ENCODE results near the gene ZAP70.

Gene ZAP70

GRCh38 chr2:97712693-97713295, 582 bp upstream of the ZAP70 start:
- H3K27ac ChIP-seq, result peak overlapping the region; percentile 69 to 99 (median 95); a peak in 21 of 22 replicates
- H3K27me3 ChIP-seq, result no peaks in the 10 kb centered on the region
- no peaks in the 10 kb centered on the region for H3K9me3 ChIP-seq (replicated peaks in 1 of 11)
- TF ChIP-seq Cebpa-rat (IDR thresholded peaks at IDR 0.05), result no peak
- peaks cover 34 to 100% (median 98%) of the 10 kb centered on the region in 10 experiments for H3K4me1 ChIP-seq
- H3K9ac ChIP-seq, result peak overlapping the region; percentile 77 to 95 (median 89); a peak in 21 of 22 replicates
- peak overlapping the region; percentile 61 to 98 (median 92) for H3K4me2 ChIP-seq
- H3K36me3 ChIP-seq, result no peaks in the 10 kb centered on the region
- no peaks in the 10 kb centered on the region for H4K20me1 ChIP-seq
- H3K4me3 ChIP-seq, result peak overlapping the region in 6 of 10 experiments; percentile 46 to 62 (median 55); a peak in 11 of 20 replicates

- Histone ChIP-seq H3K36me3 (no peaks in the 10 kb centered on the region), H3K4me3 (peak overlapping the region; percentile 6 to 66 (median 55); a peak in 17 of 20 replicates), H3K4me1 (peaks cover 40 to 100% (median 98%) of the 10 kb centered on the region in 10 experiments), H3K4me2 (peak overlapping the region; percentile 61 to 98 (median 92)), H4K20me1 (no peaks in the 10 kb centered on the region), H3K9me3 (replicated peaks in 1 of 11) (no peaks in the 10 kb centered on the region), H3K27me3 (no peaks in the 10 kb centered on the region), H3K27ac (peak overlapping the region; percentile 69 to 99 (median 95); a peak in 21 of 22 replicates), H3K9ac (peak overlapping the region; percentile 77 to 95 (median 89))
- no peak for TF ChIP-seq Cebpa-rat (IDR thresholded peaks at IDR 0.05)
Observed at GRCh38 chr2:97714084-97714949, 941 bp downstream of the ZAP70 start.

DNA sequence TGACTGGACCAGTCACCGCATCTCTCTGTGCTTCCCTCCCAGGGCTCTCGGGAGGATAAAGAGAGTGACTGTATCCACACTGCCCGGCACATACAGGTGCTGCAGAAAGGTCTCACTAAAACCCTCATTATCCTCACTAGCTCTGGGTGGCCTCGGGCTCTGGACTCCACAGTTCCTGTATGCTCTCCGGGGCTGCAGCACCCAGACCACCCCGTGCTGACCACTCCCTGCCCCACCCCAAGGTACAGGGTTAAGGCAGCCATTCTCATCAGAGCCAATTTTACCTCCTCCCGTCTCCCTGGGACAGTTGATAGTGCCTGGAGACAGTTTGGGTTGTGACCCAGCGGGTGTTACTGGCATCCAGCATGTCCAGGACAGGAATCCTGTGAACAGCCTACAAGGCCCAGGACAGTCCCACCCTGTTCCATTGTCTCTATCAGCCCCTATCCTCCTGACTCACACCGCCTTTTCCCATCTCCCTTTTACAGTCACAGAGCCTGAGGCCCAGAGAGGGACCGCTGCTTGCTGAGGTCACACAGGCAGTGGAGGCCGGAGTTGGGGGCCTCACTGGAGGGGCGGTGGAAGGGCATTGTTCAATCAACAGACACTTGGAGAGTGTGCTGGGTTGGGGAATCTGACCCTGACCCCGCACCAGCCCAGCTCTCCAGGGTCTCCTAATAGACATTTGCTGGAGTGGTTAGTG, 1.7 kb downstream of the ZAP70 start:
- H3K4me2 ChIP-seq, result peak overlapping the region; percentile 61 to 98 (median 92); a peak in 21 of 22 replicates
- peak overlapping the region in 9 of 11 experiments; percentile 11 to 95 (median 89); a peak in 17 of 22 replicates for H3K9ac ChIP-seq
- no peak for TF ChIP-seq Cebpa-rat (IDR thresholded peaks at IDR 0.05)
- no peaks in the 10 kb centered on the region for H3K36me3 ChIP-seq
- H3K27ac ChIP-seq, result peak overlapping the region in 8 of 11 experiments; percentile 91 to 99 (median 96); a peak in 16 of 22 replicates
- peaks cover 44 to 100% (median 100%) of the 10 kb centered on the region in 10 experiments for H3K4me1 ChIP-seq
- H3K9me3 ChIP-seq (replicated peaks in 1 of 11), result no peaks in the 10 kb centered on the region
- no peaks in the 10 kb centered on the region for H4K20me1 ChIP-seq
- H3K4me3 ChIP-seq, result peak overlapping the region in 5 of 10 experiments; percentile 46 to 62 (median 55); a peak in 8 of 20 replicates
- H3K27me3 ChIP-seq, result no peaks in the 10 kb centered on the region

DNA sequence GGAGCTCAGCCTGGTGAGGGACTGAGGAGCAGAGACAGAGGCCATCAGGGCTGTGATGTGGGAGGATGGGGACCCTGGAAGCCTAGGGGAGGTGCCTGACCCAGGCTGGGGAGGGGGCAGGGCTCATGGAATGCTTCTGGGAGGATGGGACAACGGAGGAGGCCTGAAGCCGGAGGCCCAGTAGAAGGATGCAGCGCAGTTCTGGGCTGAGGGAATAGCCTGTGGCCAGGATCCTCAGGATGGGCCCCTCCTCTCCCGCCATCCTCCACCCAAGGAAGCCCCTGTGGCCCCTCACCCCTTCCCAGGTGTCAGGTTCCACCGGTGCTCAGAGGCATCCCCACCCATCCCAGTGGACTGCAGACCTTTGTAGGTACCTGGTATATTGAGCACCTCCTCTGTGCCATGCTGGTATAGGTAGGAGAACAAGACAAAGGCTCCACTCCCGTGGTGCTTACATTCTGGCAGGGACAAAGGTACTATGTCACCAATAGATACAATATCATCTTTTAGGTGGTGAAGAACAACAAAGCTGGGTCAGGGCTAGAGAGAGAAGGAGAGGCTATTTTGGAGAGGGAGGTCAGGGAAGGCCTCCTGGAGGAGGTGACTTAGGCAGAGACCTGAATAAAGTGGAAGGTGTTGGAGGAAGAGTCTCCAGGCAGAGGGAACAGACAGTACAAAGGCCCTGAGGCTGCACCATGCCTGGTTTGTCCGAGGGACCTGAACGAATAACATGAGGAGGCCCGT, 2.7 kb downstream of the ZAP70 start:
- no peak for TF ChIP-seq Cebpa-rat (IDR thresholded peaks at IDR 0.05)
- peak overlapping the region in 8 of 11 experiments; percentile 19 to 99 (median 95); a peak in 16 of 22 replicates for H3K27ac ChIP-seq
- no peaks in the 10 kb centered on the region for H4K20me1 ChIP-seq
- peaks cover 44 to 100% (median 100%) of the 10 kb centered on the region in 10 experiments for H3K4me1 ChIP-seq
- H3K9ac ChIP-seq, result peak overlapping the region in 9 of 11 experiments; percentile 11 to 95 (median 89); a peak in 15 of 22 replicates
- no peaks in the 10 kb centered on the region for H3K9me3 ChIP-seq (replicated peaks in 1 of 11)
- peak overlapping the region in 9 of 11 experiments; percentile 88 to 98 (median 93); a peak in 18 of 22 replicates for H3K4me2 ChIP-seq
- peak overlapping the region in 2 of 10 experiments; percentile 25 to 54; a peak in 1 of 20 replicates for H3K4me3 ChIP-seq
- H3K36me3 ChIP-seq, result peaks cover 0 to 9% (median 0%) of the 10 kb centered on the region in 11 experiments; a peak in 5 of 22 replicates
- no peaks in the 10 kb centered on the region for H3K27me3 ChIP-seq

DNA sequence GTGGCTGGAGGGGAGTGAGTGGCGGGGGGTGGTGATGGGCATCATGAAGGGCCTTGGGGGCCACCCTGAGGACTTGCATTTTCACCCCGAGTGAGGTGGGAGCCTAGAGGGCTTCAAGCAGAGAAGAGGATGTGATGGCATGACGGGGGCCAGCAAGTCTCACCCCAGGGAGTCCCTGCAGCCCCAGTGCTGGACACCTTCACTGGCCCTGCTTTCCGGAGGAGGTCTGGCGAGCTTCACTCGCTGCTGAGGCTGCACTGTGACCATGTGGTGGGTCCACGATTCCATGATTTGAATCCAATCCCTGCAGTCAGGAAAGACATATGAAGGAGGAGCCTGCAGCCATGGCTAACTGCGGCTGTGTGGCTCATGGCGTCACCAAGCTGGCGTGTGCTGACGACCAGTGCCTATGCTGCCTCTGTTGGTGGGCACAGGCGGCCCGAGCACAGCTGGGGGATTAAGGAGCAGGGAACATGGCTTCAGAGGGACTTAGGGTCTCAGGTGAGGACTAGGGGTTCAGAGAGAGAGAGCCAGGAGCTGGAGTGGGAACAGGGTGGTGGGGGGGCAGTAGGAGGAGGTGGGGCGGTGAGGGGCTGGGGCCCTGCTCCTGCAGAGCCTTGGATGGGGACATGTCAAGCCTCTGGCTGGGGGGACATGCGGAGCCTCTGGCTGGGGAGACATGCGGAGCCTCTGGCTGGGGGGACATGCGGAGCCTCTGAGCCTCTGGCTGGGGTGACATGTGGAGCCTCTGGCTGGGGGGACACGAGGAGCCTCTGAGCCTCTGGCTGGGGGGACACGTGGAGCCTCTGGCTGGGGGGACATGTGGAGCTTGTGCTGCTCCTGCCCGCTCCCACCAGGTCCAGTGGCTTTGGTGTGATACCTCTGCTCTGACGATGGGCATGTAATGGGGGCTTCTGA, 3.6 kb downstream of the ZAP70 start:
- Histone ChIP-seq H3K9me3 (replicated peaks in 1 of 11) (peaks cover 0 to 4% (median 0%) of the 10 kb centered on the region in 11 experiments; a peak in 2 of 22 replicates), H3K27me3 (no peaks in the 10 kb centered on the region), H3K27ac (peak overlapping the region in 8 of 11 experiments; percentile 77 to 99 (median 95); a peak in 15 of 22 replicates), H3K36me3 (peaks cover 0 to 16% (median 0%) of the 10 kb centered on the region in 11 experiments; a peak in 5 of 22 replicates), H3K4me3 (peak overlapping the region in 3 of 10 experiments; percentile 24 to 44 (median 44); a peak in 1 of 20 replicates), H3K4me2 (peak overlapping the region; percentile 80 to 98 (median 92); a peak in 21 of 22 replicates), H3K9ac (peak overlapping the region in 9 of 11 experiments; percentile 38 to 95 (median 89); a peak in 17 of 22 replicates), H4K20me1 (no peaks in the 10 kb centered on the region), H3K4me1 (peaks cover 44 to 100% (median 100%) of the 10 kb centered on the region in 10 experiments)
- TF ChIP-seq Cebpa-rat (IDR thresholded peaks at IDR 0.05), result no peak

GRCh38 chr2:97717613-97717995, 4.2 kb downstream of the ZAP70 start:
- H3K9me3 ChIP-seq (replicated peaks in 1 of 11), result peaks cover 0 to 7% (median 0%) of the 10 kb centered on the region in 11 experiments; a peak in 2 of 22 replicates
- no peaks in the 10 kb centered on the region for H3K27me3 ChIP-seq
- peaks cover 42 to 100% (median 97%) of the 10 kb centered on the region in 10 experiments for H3K4me1 ChIP-seq
- H3K27ac ChIP-seq, result peak overlapping the region in 10 of 11 experiments; percentile 16 to 99 (median 95); a peak in 19 of 22 replicates
- H4K20me1 ChIP-seq, result no peaks in the 10 kb centered on the region
- no peak for TF ChIP-seq Cebpa-rat (IDR thresholded peaks at IDR 0.05)
- H3K36me3 ChIP-seq, result peaks cover 0 to 20% (median 0%) of the 10 kb centered on the region in 11 experiments; a peak in 5 of 22 replicates
- H3K4me3 ChIP-seq, result peak overlapping the region in 6 of 10 experiments; percentile 30 to 51 (median 42); a peak in 7 of 20 replicates
- peak overlapping the region; percentile 18 to 95 (median 72); a peak in 20 of 22 replicates for H3K9ac ChIP-seq
- H3K4me2 ChIP-seq, result peak overlapping the region; percentile 80 to 98 (median 92)

Measured in BLaER1 treated with 17β-estradiol and CSF1 and Interleukin-3, amounts not matched to agents 10 nM and 100 nM (cell line).